GM18520 (cell line): Measurements from ENCODE around the gene PIGZ.

Source experiments
- ATAC-seq: cut with Tn5 transposase; IDR thresholded peaks from one replicate; pipeline ENCODE4 v1.9.1; 2021; ENCODE audit not compliant: unreplicated experiment

PIGZ gene

GRCh38 chr3:196968233-196969133 lies at the start of gene PIGZ:
Gene PIGZ, minus strand, starts transcription at chr3:196968833. Its CDS starts 16,802 bp downstream, at chr3:196952031.
- ATAC-seq = peak; percentile 35

- no peak for ATAC-seq
Measured at GRCh38 chr3:197017003-197017402, 48.4 kb upstream of the PIGZ start.

GRCh38 chr3:197015790-197016736 lies 47.4 kb upstream of the PIGZ start:
- no peak for ATAC-seq

GRCh38 chr3:197014942-197015575 lies 46.4 kb upstream of the PIGZ start:
- no peak for ATAC-seq

GRCh38 chr3:197014024-197014423 lies 45.4 kb upstream of the PIGZ start:
- ATAC-seq = no peak

- ATAC-seq = no peak
Measured at GRCh38 chr3:197012540-197012883, 43.9 kb upstream of the PIGZ start.

GRCh38 chr3:197011780-197012539 lies 43.3 kb upstream of the PIGZ start:
- ATAC-seq = no peak

- ATAC-seq = no peak
Measured at GRCh38 chr3:197010556-197011351, 42.1 kb upstream of the PIGZ start.

- no peak for ATAC-seq
Measured at GRCh38 chr3:197009532-197010019, 40.9 kb upstream of the PIGZ start.

- no peak for ATAC-seq
Measured at GRCh38 chr3:197008436-197009209, 40.0 kb upstream of the PIGZ start.

- ATAC-seq = no peak
Measured at GRCh38 chr3:197007953-197008352, 39.3 kb upstream of the PIGZ start.

- no peak for ATAC-seq
Measured at GRCh38 chr3:197007296-197007940, 38.8 kb upstream of the PIGZ start.

- no peak for ATAC-seq
Measured at GRCh38 chr3:197006860-197007259, 38.2 kb upstream of the PIGZ start.

- ATAC-seq = no peak
Measured at GRCh38 chr3:197006446-197006845, 37.8 kb upstream of the PIGZ start.

GRCh38 chr3:197003461-197004385 lies 35.1 kb upstream of the PIGZ start:
- no peak for ATAC-seq

GRCh38 chr3:197002701-197003454 lies 34.2 kb upstream of the PIGZ start:
- ATAC-seq = peak; percentile 68
